ACC112 (cell line): ENCODE results near the gene LINC00237.

Experiments
- H2AFZ ChIP-seq: fragments of 200-600 bp; sonication (generic); one replicate; pipeline ENCODE4 v1.6.0; 2017; ENCODE audit warnings: antibody characterized with exemption, low read length; ENCODE audit not compliant: unreplicated experiment
- H3K27ac ChIP-seq: fragments of 200-600 bp; sonication (generic); 2 replicates; pipeline ENCODE4 v1.5.1; 2014; ENCODE audit warnings: low read depth, mild to moderate bottlenecking, antibody characterized with exemption, low read length, moderate library complexity
- H3K27me3 ChIP-seq: fragments of 200-600 bp; sonication (generic); 2 replicates; pipeline ENCODE4 v1.6.1; 2014; ENCODE audit warnings: mild to moderate bottlenecking, antibody characterized with exemption, low read length, moderate library complexity, mixed read lengths; ENCODE audit not compliant: insufficient read depth
- H3K36me3 ChIP-seq: fragments of 200-600 bp; sonication (generic); 2 replicates; pipeline ENCODE4 v1.6.1; 2016; ENCODE audit warnings: mild to moderate bottlenecking, antibody characterized with exemption, low read length, moderate library complexity, mixed read lengths; ENCODE audit not compliant: insufficient read depth
- H3K4me1 ChIP-seq: fragments of 200-600 bp; sonication (generic); one replicate; pipeline ENCODE4 v1.6.1; 2016; ENCODE audit warnings: low read length, mixed read lengths; ENCODE audit not compliant: insufficient read depth, unreplicated experiment, control insufficient read depth
- H3K4me3 ChIP-seq: fragments of 200-600 bp; sonication (generic); 2 replicates; pipeline ENCODE4 v1.5.1; 2014; ENCODE audit warnings: mild to moderate bottlenecking, low read depth, low read length
- H3K79me2 ChIP-seq: fragments of 200-600 bp; sonication (generic); one replicate; pipeline ENCODE4 v1.6.0; 2016; ENCODE audit warnings: low read length; ENCODE audit not compliant: control insufficient read depth, unreplicated experiment, insufficient read depth

Gene LINC00237

DNA sequence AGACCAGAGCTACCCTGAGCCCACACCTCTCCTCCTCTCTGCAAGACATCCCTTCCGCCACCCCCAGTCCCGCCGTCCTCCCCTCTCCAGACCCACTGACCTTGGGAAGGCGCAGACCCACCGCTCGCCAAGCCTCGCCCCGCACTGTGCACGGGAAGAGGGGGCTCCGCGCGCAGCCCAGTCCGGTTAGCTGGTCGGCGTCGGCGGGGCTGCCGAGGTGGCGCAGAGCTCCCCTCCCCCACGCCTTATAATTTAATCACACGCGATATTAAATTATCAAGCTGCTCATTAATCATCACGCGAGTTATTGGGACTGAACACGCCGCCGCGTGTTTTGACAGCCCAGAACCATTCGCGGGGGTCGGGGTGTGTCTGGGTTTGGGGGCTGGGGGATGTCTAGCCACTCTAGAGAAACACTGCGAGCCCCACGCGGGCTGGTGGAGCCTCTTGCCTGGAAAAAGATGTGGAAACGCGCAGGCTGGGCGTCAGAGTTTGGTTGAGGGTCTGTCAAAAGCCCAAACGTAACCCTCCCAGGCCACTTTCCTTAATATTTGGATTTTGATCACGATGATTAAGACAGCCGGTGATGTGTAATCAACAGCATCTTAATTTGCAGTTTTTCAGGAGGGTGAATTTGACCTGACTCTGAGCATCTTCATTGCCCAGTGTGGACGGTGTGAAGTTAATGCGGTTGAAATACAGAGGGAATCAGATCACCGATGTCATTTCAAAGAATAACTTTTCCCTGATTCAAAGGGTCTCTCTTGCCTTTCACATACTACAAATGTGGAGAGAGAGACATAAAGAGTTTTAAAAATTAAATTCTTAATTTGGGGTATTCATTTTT is at the start of gene LINC00237:
LINC00237 (minus strand) TSS at position 188 of the 847 bp plus-strand sequence.
- no peak within 1 kb of the TSS for H3K4me3 ChIP-seq
- H3K27ac ChIP-seq: no peak within 1 kb of the TSS
- H3K79me2 ChIP-seq: no peaks in the 10 kb centered on the region
- H3K27me3 ChIP-seq: peaks cover 96% of the 10 kb centered on the region
- H3K4me1 ChIP-seq: no peaks in the 10 kb centered on the region
- no peak within 1 kb of the TSS for H2AFZ ChIP-seq
- no peaks in the 10 kb centered on the region for H3K36me3 ChIP-seq

DNA sequence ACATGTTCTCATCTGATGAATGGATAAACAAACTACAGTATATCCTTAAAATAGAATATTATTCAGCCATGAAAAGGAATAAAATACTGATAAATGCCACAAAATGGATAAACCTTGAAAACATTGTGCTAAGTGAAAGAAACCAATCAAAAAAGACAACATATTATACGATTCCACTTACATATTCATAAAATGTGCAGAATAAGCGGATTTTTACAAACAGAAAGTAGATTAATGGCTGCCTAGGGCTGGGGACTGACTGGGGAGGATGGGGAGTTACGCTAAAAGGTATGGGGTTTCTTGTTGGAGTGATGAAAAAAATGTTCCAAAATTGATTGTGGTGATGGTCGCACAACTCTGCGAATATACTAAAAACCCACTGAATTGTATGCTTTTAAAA is 49.1 kb upstream of the LINC00237 start:
- Histone ChIP-seq H3K4me3 (no peak overlapping the region), H2AFZ (no peak overlapping the region), H3K4me1 (no peaks in the 10 kb centered on the region), H3K27ac (no peak overlapping the region), H3K27me3 (no peaks in the 10 kb centered on the region), H3K36me3 (no peaks in the 10 kb centered on the region), H3K79me2 (no peaks in the 10 kb centered on the region)

DNA sequence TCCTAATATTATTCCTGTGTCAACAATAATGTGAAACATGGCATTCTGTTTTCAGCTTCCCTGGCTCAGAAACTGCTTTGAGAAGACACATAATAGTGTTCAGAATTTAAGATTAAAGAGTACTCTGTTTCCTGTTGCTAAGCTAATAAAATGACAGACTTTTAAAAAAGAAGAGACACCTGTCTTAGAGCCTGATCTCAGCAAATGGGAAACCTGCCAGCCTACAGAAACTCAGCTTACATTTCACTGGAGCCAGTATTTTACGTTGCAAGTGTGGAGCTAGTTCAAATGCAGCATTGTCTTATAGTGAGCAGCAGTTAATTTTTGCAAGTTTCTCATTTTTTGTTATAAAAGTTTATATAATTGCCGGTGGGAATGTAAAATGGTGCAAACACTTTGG is 48.5 kb upstream of the LINC00237 start:
- Histone ChIP-seq H3K79me2 (no peaks in the 10 kb centered on the region), H3K27ac (no peak overlapping the region), H2AFZ (no peak overlapping the region), H3K4me3 (no peak overlapping the region), H3K27me3 (no peaks in the 10 kb centered on the region), H3K4me1 (no peaks in the 10 kb centered on the region), H3K36me3 (no peaks in the 10 kb centered on the region)

GRCh38 chr20:21151791-21152190 is 45.6 kb upstream of the LINC00237 start:
- Histone ChIP-seq H3K27ac (no peak overlapping the region), H3K4me3 (no peak overlapping the region), H3K36me3 (no peaks in the 10 kb centered on the region), H3K4me1 (peaks cover 7% of the 10 kb centered on the region), H3K79me2 (no peaks in the 10 kb centered on the region), H3K27me3 (no peaks in the 10 kb centered on the region), H2AFZ (no peak overlapping the region)

- Histone ChIP-seq H2AFZ (no peak overlapping the region), H3K4me3 (no peak overlapping the region), H3K27ac (no peak overlapping the region), H3K79me2 (no peaks in the 10 kb centered on the region), H3K27me3 (no peaks in the 10 kb centered on the region), H3K36me3 (no peaks in the 10 kb centered on the region), H3K4me1 (peaks cover 7% of the 10 kb centered on the region)
These were observed 43.2 kb upstream of the LINC00237 start for GRCh38 chr20:21149344-21149743.

GRCh38 chr20:21147593-21147992 is 41.4 kb upstream of the LINC00237 start:
- no peak overlapping the region for H3K4me3 ChIP-seq
- H3K4me1 ChIP-seq: peaks cover 7% of the 10 kb centered on the region
- no peaks in the 10 kb centered on the region for H3K79me2 ChIP-seq
- H3K27ac ChIP-seq: no peak overlapping the region
- no peaks in the 10 kb centered on the region for H3K36me3 ChIP-seq
- H2AFZ ChIP-seq: no peak overlapping the region
- no peaks in the 10 kb centered on the region for H3K27me3 ChIP-seq

DNA sequence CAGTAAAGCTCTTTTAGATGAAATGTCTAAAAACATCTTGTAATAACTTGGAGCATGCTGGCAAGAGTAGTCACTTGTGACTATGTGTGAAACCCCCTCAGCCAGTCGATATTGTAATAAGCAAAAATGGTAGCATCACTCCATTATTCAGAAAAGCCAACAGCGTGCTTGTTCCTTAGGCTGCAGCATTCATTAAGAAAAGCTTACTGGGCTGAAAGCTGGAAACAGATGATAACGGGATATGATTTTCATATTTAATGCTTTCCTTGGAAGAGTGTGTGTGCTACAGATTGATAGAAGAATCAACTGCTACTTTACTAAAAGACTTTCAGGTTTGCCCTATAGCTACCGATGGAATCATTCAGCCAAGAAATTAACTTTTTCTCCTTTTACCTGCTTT is 40.1 kb upstream of the LINC00237 start:
- H3K27me3 ChIP-seq: no peaks in the 10 kb centered on the region
- H3K4me3 ChIP-seq: no peak overlapping the region
- H3K4me1 ChIP-seq: peaks cover 7% of the 10 kb centered on the region
- no peak overlapping the region for H2AFZ ChIP-seq
- no peak overlapping the region for H3K27ac ChIP-seq
- no peaks in the 10 kb centered on the region for H3K79me2 ChIP-seq
- H3K36me3 ChIP-seq: no peaks in the 10 kb centered on the region

DNA sequence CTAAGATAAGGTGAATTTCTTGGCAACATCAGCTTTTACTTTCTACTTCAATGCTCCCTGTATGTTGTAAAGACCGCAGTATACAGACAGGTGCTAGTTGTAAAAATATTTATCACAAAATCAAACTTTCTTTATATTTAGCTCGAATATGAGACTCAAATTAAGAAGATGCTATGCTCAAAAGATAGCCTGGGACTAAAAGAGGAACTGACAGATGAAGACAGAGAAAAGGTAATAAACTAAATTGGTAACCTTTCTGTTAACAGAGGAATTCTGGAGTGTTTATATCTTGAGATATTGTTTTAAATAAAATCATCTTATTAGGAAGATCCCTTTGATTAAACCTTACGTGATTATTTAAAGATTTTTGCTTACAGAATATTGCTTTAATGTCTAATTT is 39.3 kb upstream of the LINC00237 start:
- H3K79me2 ChIP-seq: no peaks in the 10 kb centered on the region
- no peak overlapping the region for H2AFZ ChIP-seq
- no peak overlapping the region for H3K27ac ChIP-seq
- no peaks in the 10 kb centered on the region for H3K27me3 ChIP-seq
- H3K36me3 ChIP-seq: no peaks in the 10 kb centered on the region
- H3K4me3 ChIP-seq: no peak overlapping the region
- peaks cover 7% of the 10 kb centered on the region for H3K4me1 ChIP-seq

DNA sequence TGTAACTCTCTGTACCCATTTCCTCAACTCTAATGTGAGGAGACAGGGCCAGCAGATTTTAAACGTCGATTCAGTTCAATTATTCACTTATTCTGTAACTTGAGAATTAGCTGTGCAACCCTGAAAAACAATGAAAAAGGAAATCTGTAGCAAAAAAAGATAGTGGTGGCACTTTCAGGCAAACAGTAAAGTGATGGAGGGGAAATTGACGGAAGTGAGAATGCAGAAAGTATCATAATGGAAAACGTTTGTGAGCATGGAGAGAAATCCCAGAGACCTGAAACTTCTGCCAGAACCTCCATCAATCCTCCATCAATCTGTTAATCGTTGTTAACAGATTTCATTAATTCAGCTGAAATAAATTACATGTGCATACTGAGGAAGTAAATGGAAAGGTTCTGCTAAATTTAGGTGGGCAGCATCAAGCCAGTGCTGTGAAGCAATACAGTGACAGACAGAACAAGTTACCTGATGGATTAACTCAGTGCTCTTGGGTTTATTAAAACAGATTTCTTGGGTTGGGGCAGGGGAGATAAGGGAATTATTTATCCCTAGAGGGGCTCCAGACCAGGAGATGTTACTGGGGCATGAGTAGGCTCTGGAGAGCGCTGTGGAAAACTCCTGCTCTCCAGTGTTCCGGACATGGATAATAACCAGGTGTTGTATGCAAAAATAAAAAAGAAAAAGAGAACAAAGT is 37.2 kb upstream of the LINC00237 start:
- no peaks in the 10 kb centered on the region for H3K79me2 ChIP-seq
- no peaks in the 10 kb centered on the region for H3K36me3 ChIP-seq
- no peak overlapping the region for H3K4me3 ChIP-seq
- H2AFZ ChIP-seq: no peak overlapping the region
- H3K27ac ChIP-seq: no peak overlapping the region
- H3K27me3 ChIP-seq: no peaks in the 10 kb centered on the region
- H3K4me1 ChIP-seq: peaks cover 7% of the 10 kb centered on the region

- Histone ChIP-seq H3K4me1 (no peaks in the 10 kb centered on the region), H2AFZ (no peak overlapping the region), H3K36me3 (no peaks in the 10 kb centered on the region), H3K4me3 (no peak overlapping the region), H3K27ac (no peak overlapping the region), H3K79me2 (no peaks in the 10 kb centered on the region), H3K27me3 (no peaks in the 10 kb centered on the region)
These were observed 35.7 kb upstream of the LINC00237 start for GRCh38 chr20:21141825-21142224.
